ENCODE results near the gene ROCK2. TPM values are rescaled to one million over a fixed set of nuclear protein-coding genes. Genes with fewer than 3 reads are reported as not detected.
A peak's percentile ranks its signal among the peaks of the same experiment; 100 is the strongest.

Gene ROCK2
- total RNA-seq, 1 donor = 7.0 TPM

DNA sequence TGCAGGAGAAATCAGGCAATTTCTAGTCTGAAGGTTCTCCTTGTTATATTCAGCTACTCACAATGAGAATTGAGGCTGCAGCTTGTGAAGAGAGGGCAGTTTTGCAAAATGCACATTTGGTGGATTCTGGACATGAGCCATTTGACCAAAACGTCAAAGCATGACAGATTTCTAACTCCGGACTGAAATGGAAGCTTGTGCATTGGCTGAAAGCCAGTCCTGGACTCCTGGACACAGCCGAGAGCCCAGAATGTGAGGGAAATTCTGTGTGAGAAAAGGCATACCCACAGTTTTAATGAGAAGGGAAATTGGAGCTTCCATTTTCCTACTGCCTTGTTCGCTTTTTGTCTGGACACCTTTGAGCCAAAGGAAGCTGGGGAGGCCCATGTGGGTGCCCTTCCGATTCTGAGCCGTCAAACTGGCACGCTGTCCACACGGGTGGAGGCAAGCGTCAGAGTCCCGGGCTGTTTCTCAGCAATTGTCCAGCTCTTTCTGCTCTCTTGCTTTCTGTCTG lies 23.7 kb upstream of the ROCK2 start:
- DNase-seq (ENCODE audit: low read depth in 2 of 3, low spot score in 2 of 3) = no peak

DNA sequence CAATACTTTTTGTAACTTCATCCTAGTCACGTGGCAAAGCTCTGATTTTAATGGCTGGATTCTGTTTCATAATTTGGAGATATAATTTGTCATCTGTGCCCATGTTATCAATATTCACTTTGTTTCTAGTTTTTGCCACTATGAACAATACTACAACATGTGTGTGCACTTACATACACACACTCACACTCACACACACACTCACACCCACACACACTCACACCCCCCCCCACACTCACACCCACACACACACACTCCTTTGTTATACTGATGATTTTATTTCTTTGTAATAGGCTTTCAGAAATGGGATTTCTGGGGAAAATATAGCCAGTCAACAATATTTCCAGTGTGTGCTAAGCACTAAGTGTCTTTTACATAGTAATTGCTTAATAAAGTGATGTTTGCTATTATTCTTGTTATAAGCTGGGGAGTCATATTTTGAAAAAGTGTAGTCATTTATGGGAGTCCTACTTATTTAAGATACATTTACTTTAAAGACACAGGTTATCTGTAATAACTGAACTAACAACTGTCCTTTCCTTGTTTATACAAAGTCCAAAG lies 22.8 kb upstream of the ROCK2 start:
- DNase-seq (ENCODE audit: low read depth in 2 of 3, low spot score in 2 of 3) = no peak

DNA sequence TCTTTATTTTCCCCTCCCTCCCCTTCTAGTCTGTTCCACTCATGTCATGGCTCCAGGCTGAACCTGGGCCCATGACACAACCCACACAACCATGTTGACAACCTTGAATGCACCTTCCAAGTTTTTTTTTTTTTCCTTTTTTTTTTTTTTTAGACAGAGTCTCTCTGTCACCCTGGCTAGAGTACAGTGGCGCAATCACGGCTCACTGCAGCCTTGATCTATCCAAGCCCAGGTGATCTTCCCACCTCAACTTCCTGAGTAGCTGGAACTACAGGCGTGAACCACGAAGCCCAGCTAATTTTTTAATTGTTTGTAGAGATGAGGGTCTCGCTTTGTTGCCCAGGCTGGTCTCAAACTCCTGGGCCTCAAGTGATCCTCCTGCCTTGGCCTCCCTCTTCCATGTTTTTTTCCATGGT lies 21.9 kb upstream of the ROCK2 start:
- no peak for DNase-seq (ENCODE audit: low read depth in 2 of 3, low spot score in 2 of 3)

DNA sequence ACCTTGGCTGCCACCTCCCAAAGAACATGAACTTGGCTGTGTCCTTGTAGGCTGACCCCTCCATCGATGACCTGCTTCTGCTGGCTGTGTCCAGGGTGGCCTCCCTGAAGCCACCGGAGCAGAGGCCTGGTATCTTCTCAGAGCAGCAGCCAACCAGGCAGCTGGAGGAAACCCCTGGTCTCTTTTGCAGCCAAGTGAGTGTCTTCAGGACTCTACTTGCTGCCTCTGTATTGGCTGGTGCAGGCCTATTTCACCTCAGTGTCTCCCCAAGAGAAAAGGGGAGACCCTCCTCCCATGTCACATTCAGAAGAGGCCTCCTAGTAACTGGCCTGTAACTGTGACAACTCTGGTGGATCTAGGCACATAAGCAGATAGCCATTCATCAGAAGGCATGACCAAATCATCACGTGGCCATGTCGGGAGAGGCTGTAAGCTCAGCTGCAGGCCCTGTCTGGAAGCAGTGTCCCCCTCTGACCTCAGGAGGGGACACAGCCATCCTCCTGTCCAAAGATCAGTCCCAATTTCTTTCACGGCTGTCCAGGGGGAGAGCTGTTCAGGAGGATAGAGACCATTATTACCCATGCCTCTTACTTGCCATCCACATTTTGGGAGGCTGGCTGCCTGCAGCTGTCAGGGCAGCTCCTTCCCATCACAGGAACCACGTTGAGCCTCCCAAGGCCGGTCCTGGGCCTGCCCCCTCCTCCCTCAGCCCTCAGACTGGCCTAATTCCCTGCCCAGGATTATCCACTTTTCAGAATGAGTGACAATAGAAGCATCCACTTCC lies 20.9 kb upstream of the ROCK2 start:
- DNase-seq (ENCODE audit: low read depth in 2 of 3, low spot score in 2 of 3) = no peak

DNA sequence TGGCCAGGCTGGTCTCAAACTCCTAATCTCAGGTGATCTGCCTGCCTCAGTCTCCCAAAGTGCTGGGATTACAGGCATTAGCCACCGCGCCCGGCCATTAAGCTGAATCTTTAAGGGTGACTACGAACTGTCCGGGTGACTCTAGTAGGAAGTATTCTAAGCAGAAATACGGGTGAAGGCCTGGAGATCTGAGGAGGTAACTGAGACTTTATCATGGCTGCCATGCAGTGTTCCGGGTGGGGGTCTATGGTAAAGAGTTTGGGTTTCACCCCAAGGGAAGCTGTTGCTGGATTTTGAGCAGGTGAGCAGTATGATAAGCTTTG lies 20.1 kb upstream of the ROCK2 start:
- no peak for DNase-seq (ENCODE audit: low read depth in 2 of 3, low spot score in 2 of 3)

DNA sequence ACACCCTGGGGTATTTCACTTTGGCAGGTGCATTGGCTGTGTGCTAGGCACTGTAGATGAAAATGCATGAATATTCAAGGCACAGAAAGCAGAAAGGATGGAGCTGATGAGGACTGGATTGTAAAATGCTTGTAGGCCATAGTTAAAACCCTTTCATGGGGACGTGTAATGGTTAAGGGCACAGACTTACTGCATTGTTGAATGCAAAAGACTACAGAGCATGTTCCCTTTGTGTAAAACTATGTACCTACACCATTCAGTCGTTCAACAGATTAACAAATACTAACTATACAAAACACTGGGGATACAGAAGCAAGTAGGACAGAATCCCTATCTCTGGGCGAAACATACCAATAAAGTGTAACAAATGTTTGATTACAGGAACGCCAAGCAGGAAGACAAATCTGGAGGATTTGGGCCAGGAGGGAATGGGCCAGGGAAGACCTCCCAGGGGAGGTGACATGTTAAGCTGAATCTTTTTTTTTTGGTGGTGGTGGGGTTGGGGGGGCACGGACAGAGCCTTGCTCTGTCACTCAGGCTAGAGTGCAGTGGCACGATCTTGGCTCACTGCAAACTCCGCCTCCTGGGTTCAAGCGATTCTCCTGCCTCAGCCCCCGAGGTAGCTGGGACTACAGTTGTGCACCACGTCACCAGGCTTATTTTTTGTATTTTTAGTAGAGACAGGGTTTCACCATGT lies 19.6 kb upstream of the ROCK2 start:
- DNase-seq (ENCODE audit: low read depth in 2 of 3, low spot score in 2 of 3) = no peak

DNA sequence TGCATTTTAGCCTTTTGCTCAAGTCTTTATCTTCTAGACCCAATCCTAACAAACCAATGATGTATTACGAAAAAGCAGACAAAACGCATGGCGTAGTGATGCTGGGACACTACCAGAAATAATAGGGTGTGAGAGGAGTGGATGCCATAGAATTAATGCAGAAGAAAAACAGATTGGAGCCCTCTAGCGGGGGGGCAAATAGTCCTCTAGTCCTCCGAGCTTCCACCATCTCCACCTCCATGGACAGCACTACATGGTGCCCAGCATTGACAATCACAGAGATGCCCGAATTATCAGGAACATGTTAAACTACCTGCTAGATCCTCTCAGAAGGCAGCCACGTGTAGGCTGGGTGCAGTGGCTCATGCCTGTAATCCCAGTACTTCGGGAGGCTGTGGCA lies 15.4 kb upstream of the ROCK2 start:
- no peak for DNase-seq (ENCODE audit: low read depth in 2 of 3, low spot score in 2 of 3)

DNA sequence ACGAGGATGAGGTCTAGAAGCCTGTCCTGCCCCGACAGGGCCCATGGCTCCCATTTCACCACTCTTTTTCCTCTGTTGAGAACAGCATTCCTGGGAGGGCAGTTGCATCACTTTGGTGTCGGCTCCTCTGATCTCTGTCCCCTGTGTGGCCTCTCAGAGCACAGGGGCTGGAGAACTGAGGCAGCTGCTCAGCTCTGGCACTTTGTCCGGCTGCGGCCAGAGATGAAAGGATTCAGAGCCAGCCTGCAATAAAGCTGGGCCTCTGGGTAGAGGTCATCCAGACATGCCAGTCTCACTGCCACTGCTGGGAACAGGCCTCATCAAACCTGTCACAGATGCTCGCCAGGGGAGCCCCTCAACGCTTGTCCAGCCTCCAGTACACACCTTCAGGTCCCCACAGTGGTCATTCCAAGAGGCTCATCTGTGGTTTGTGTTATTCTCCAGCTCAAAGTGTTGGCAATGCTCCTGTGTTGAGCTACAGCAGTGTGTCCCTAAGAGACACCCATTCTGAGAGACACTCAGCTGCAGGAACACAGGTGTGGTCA lies 13.1 kb upstream of the ROCK2 start:
- DNase-seq (ENCODE audit: low read depth in 2 of 3, low spot score in 2 of 3) = no peak

DNA sequence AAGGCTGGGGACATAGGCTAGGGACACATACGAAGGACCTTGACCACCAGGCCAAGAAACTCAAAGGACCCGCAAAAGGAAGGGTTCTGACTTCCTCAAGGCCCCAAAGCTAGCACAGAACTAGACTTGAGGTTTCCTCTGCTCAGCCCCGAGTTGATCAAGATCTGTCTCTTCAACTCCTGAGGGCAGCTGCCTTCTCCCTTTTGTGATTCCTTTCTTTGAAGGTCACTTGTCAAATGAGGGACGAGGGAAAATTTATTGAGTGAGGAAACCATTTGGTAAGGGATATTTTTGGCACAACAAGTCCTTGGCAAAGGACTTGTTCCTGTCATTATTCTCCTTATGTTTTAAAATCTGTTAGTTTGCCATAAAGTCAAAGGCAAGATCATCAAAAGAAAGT lies 12.3 kb upstream of the ROCK2 start:
- DNase-seq (ENCODE audit: low read depth in 2 of 3, low spot score in 2 of 3) = no peak

DNA sequence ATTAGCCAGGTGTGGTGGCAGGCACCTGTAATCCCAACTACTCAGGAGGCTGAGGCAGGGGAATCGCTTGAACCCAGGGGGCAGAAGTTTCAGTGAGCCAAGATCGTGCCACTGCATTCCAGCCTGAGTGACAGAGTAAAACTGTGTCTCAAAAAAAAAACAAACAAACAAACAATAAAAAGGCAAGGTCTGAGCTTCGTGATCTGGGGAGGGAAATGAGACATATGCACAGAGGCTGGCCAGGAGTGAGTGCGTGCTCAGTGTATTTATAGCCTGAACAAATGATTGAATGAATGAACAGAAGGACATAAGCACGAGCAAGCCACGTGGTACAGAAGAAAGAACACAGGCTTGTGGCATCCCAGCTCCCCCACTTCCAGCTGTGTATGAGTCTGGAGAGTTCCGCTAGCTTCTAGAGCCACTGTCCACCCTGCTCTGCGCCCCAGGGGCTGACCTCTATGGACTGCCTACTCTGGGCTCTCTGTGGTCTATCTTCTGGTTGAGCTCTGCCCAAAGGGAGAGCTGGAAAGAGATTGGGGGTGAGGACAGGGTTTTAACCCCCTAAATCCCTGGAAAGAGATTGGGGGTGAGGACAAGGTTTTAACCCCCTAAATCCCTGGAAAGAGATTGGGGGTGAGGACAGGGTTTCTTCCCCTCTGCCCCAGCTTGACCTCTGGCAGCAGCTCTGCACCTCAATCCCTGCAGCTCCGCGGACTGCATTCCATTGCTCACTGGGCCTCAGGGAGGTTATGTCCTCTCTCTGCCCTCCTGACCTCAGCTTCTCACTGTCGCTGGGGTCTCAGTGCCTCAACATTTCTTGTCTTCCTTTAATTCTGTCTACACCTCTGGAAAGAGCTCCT lies 11.0 kb upstream of the ROCK2 start:
- no peak for DNase-seq (ENCODE audit: low read depth in 2 of 3, low spot score in 2 of 3)

DNA sequence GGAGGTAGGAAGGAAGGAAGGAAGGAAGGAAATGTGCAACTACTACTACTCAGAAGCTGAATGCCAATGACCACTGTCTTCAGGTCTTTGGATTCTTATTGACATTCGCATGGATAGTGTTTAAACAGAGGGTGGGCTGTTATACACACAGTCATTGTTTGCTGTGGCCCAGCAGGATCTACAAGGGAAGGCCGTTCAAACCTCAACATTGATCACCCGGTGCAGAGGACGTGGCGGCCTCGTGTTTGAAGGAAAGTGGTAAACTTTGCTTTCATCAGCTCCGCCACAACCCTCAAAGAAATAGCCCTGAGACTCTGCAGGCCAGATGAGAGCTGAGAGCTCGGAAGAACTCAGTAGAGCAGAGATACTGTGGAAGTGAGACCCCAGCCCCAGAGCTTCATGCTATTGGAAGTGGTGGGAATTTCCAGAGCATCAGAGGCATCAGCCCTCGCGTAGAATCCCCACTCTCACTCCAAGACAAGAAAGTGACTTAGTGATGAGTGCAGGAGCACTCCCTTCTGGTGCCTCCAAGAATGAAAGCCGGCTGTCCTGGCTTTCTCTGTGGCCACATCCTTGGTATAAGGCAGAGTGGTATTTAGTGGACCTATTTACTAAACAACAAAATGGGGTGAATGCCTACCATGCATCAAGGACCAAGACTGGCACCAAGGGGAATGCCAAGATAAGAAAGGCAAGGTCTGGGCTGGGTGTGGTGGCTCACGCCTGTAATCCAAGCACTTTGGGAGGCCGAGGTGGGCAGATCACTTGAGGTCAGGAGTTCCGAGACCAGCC lies 10.1 kb upstream of the ROCK2 start:
- DNase-seq (ENCODE audit: low read depth in 2 of 3, low spot score in 2 of 3) = no peak

DNA sequence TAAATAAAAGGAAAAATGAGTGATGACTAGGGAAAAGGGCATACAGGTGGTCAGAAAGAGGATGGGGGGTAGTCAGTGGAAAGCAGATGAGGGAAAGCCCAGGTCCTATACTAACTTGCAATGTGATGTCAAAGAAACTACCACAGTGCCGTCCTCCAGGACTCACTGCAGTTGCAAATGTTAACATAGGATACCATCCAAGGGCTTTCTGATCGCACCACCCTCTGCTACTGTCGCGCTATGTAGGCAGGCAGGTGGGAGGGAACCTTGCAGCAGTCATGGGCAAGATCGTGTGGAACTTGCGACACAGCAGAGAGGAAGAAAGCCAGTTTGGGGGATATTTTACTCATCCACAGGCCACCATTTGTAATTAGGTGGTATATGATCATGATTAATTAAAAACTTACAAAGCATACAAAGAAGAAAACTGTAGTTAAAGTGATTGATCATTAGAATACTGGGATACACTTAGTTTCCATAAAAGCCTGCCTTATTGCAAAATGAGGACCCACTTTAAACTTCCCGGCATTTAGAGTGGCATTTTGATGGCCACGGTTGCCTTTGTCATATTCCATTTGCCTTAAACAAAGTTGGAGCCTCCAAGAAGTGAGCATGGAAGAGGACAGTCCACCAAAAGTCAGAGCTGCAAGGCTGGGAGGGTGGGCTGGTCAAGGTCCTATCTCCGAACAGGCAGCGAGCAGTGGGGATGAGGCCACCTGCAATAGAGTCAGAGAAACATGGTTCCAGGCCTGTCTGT lies 8.5 kb upstream of the ROCK2 start:
- DNase-seq (ENCODE audit: low read depth in 2 of 3, low spot score in 2 of 3) = no peak

DNA sequence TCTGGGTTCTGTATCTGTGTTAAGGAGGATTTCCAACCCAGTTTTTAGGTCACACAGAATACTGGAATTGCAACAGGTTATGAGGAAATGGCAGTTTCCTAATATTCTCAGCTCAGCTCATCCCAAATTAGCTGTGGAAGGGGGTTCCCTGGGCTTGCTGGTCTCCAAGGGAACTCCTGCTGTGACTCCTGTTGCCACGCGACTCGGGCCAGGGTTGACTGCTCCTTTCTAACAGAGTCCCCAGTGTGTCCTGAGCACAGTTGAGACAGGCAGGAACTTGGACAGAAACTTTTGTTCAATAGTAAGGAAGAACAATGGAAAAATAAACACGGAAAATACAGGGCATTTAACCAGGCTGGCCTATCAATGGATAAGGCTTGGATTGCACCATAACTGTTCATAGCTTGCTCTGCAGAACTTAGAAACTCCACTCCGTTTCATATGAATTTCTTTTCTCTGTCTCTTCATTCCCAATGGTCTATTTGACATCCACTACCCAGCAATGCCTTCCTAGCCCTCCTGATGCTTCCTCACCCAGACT lies 3.8 kb upstream of the ROCK2 start:
- no peak for DNase-seq (ENCODE audit: low read depth in 2 of 3, low spot score in 2 of 3)

DNA sequence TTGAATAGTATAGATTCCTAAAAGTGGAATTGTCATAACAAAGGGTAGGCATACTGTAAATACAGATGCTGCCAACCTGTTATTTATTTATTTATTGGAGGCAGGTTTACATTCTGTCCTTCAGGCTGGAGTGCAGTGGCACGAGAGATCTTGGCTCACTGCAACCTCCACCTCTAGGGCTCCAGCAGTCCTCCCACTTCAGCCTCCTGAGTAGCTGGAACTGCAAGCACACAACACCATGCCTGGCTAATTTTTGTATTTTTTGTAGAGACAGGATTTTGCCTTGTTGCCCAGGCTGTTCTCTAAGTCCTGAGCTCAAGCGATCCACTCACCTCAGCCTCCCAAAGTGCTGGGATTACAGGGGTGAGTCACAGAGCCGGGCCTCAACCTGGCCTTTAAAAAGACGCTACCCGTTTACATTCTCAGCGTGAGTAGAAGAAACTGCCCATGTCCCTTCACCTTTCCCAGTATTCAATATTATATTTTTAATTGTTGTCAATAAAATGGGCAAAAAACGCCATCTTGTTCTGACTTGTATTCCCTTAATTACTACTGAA lies 3.0 kb upstream of the ROCK2 start:
- no peak for DNase-seq (ENCODE audit: low read depth in 2 of 3, low spot score in 2 of 3)

DNA sequence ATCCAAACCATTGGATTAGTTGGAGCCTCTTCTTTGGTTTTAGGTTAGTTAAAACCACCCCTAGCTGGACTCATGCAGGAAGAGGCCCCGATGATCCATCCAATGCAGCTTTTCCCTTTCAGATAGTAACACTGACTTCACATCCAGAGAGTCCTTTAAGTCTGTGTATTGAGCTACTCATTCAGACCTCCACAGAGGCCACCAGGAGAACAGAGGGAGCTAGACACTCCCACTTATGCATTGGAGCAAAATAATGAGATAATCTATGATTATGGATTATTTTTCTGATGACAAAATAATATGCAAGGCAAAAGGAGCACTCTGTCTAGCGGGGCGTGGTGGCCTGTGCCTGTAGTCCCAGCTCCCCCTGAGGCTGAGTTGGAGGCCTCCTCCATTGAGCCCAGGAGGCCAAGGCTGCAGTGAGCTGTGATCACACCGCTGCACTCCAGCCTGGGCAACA lies 1.6 kb upstream of the ROCK2 start:
- DNase-seq (ENCODE audit: low read depth in 2 of 3, low spot score in 2 of 3) = no peak

DNA sequence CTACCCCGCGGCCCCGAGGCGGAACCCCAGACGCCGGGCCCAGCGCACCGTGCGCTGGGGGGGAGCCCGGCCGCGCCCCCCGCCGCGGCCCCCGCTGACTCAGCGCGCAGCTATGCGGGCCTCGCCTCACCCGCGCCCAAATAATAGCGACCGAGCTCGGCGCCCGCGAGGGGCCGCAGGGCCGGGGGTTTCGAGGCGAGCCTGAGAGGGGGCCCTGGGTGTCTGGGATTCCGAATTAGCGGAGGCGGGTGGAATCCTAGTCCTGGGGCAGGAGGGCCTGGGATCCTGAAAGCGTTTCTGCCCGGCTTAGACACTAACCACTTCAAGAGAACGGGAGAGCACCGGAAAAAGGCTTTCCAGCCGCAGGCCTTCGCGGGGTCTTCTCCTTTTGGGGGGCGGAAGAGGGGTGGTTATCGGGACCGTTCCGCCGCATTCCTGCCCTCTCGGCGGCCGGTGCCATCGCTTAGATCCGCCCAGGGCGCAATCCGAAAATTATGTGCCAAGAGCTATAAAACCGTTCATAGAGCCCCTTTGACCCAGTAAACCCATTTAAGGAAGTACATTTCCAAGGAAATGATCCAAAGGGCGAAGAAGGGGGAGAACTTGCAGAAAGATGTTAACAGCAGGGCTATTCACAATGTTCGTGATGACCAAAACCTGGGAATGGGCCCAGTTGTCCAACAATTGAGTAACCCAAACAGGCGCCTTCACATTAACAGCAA lies 681 bp upstream of the ROCK2 start:
- peak in 2 of 3 donors; percentile 57 to 65 for DNase-seq (ENCODE audit: low read depth in 2 of 3, low spot score in 2 of 3)

DNA sequence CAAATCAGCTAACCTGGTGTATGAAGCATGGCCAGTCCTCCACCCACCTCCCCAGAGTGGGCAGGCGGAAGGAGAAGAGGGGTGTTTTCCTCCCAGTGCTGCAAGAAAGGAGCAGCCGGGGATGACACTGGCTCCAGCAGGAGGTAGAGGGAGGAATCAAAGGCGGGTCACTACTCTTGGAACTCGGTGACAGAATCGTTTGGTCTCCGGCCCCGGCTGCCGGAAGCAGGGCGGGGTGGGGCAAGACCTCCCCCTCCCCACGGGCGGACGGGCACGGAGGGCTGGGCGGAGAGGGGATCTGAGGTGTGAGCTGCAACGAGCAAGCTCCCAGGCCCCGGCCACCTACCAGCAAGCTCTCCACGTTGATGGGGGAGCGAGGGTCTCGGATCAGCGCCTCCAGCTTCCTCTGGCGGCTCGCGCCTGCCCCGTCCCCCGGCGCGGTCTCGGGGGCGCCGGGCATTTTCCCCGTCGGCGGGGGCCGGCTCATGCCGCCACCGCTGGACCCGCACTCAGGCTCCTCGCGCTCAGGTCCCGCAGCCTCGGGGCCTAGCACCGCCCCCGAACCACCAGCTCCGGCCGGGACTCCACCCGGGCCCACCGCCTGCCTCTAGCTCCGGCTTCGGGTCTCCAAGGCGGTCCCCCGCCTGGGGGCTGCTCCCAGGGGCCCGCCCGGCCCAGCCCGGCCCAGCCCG lies 640 bp downstream of the ROCK2 start:
- DNase-seq (ENCODE audit: low read depth in 2 of 3, low spot score in 2 of 3) = peak in 1 of 3 donors; percentile 41

DNA sequence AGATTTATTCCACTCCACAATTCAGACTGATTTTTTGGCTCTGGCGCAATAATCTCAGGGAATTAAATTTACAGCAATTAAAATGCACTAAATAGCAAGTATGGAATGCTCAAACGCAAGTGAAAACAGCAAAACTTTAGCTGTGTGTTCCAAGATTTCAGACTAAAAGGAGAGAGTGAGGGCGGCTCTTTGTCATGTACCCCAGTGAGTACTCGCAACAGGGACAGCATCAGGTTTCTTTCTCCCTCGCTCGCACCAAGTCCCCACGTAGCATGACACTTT lies 1.1 kb downstream of the ROCK2 start:
- no peak for DNase-seq (ENCODE audit: low read depth in 2 of 3, low spot score in 2 of 3)

Measured in hematopoietic multipotent progenitor cell (in vitro differentiated cells).